GM20000 (cell line): ENCODE data around the gene LRSAM1.

Experiments
- DNase-seq: peaks from one replicate; pipeline ENCODE4 v3.0.0; 2012; ENCODE audit warnings: low spot score
- TF ChIP-seq, protein P1 (sequence below): IDR thresholded peaks from 2 replicates; pipeline ENCODE4 v1.5.1; 2012; ENCODE audit warnings: mild to moderate bottlenecking, control low read depth; ENCODE audit errors: extremely low read depth, missing control alignments

LRSAM1 gene

DNA sequence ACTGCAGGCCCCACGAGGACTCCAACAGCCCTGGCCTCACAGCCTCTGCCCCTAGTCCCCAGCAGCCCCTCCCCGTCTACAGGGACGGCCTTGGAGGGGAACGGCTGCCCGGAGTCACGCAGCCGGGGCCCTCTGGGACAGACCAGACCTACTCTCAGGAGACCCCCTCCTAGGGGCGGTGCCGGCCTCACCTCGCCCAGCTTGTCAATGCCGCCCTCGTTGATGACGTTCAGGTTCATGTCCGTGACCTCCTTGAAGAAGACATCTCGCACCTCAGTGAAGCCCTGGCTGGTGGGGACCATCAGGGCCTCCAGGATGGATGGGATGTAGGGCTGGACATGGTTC, 58.6 kb downstream of the LRSAM1 start:
- TF ChIP-seq, protein P1, sequence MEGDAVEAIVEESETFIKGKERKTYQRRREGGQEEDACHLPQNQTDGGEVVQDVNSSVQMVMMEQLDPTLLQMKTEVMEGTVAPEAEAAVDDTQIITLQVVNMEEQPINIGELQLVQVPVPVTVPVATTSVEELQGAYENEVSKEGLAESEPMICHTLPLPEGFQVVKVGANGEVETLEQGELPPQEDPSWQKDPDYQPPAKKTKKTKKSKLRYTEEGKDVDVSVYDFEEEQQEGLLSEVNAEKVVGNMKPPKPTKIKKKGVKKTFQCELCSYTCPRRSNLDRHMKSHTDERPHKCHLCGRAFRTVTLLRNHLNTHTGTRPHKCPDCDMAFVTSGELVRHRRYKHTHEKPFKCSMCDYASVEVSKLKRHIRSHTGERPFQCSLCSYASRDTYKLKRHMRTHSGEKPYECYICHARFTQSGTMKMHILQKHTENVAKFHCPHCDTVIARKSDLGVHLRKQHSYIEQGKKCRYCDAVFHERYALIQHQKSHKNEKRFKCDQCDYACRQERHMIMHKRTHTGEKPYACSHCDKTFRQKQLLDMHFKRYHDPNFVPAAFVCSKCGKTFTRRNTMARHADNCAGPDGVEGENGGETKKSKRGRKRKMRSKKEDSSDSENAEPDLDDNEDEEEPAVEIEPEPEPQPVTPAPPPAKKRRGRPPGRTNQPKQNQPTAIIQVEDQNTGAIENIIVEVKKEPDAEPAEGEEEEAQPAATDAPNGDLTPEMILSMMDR: no peak
- no peak for DNase-seq

DNA sequence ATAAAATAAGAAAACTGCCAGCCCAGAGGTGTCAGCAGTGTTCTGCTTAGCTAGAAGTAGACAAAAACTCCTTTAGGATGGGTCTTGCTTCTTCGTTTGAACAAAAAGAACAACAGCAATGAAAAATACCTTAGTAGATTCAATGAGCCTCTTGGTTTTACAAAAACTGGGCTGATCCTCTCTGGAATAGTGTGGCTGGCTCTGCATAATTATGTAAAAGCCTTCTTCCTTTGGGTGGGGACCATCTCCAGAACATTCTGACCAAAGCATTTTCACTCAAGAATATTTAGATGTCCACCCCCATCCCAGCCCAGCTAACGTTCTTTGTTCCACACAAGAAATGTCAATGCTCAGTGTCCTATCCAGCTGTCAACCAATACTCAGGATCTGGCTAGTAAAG, 63.2 kb downstream of the LRSAM1 start:
- DNase-seq: no peak
- TF ChIP-seq, protein P1: no peak

DNA sequence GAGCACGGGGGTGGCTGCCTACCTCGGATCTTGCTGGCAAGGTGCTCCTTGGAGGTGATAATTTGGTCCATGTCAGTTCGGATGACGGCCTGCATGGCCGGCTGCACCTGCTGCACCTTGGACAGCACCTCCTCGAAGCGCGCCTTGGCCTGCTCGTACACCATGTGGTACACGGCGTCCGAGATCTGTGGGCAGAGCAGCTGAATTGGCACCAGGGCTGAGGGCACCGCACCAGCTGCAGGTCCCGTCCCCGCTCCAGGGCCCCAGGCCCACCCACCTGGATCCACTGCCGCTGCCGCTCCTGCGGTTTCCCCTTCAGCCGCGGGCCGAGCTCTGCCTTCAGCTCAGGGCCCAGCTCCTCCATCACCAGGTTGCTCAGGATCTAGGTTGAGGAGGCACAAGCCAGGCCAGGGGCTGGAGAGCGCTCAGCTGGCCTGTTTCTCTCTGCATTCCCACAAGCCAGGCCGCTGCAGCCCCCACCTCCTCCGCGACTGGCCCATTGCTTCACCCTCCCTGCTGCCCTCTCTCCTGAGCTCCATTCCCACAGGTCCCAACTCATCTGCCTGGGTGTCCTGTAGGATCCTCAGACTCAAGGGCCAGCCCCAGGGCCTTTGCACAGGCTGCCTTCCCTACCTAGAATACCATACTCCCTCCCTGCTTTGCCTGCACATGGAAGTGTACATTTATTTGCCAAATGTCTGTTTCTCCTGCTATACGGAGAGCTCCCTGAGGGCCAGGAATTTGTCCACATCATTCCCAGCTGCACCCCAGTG, 65.7 kb downstream of the LRSAM1 start:
- DNase-seq: no peak
- TF ChIP-seq, protein P1: no peak

DNA sequence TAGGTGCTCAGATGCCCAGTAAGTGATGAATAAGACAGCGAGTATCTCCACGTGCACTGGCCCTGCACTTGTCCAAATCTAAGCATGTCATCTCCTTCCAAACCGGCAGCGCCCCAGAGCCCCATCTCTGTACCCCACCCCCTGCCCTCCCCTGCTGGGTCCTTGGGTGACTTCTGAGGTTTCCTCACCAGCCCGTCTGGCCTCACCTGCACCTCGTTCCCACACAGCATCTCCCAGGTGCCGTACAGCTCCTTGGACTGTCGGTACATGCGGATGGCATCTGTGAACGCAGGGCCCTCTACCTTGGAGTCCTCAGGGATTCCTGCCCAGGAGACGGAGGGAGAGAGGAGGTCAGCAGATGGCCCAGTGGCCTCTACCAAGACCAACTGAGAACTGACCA, 66.3 kb downstream of the LRSAM1 start:
- no peak for DNase-seq
- TF ChIP-seq, protein P1: no peak

DNA sequence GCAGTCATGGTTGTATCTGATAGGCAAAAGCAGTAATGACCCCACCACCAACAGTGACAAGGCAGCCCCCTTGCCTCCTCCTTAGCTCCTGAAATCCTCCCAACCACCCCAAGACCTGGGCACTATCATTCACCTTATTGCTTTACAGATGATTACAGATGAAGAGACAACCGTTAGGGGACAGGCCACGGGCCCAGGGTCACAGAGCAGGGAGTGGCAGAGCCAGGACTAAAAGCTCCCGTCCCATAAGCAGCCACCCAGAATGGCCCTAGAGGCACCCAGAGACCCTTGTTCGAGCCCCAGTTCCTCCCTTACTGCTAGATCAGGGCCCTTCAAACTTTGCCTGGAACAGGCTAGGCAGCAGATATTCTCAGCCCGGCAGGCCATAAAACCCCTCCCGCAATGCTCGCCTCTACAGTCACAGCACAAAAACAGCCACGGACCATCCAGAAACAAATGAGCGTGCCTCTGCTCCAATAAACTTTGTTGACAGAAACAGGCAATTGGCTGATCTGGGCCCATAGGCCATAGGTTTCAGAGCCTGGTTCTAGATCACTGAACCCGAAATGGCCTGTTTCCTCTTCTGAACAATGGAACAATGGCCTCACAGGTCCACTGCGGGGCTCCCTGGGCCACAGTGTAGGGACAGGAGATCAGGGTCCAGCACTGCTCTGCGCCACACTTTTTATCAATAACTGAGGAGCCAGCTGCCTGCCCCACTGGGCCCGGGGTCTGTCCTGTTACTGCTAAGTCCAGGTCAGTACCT, 67.0 kb downstream of the LRSAM1 start:
- TF ChIP-seq, protein P1: no peak
- no peak for DNase-seq

DNA sequence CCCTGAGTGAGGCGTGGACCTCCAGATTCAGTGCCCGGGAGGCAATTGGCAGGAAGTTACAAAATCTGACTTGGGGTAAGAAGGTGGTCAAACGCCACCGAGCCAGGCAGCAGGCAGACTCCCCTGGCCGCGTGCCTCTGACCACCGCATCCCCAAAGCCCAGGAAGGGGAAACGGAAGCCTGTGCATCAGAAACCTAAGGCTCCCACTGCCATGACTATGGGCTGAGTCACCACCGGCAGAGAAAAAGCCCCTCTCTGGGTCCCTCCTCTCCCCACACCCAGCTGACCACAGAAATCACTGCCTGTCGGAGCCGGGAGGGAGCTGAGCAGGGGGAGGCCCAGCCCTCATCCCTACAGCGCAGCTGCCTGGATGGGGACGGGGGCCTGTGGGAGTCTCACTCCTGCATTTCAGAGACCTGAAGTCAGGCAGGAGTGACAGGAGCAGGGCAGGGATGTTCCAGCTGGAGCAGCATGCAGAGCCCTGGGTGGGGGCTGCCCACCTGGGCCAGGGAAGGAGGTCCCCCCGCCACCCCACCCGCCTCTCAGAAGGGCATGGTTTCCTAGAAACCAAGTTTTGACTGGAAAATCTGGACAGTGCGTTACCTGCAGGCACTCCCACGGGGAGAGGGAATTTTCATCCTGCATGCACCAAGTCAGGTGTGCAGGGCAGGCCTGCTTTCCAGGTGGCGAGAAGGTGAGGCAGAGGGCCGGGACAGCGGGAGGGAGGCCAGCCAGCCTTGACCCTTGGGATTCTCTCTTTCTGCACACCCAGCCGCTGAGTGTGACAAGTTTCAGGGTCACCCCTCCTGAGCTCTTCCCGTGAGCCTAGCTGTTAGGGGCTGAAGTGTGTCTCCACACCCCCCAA, 68.2 kb downstream of the LRSAM1 start:
- TF ChIP-seq, protein P1: no peak

More for the DNA sequence above, 68.2 kb downstream of the LRSAM1 start:
- DNase-seq: peak; percentile 69
